NCI-H1048 (cell line): ENCODE data around the gene GPLD1.
"Not testable (repeated sequence)": the region's sequence is repeated elsewhere in the genome, so short reads cannot be mapped to it uniquely, and the experiment has no call there.

Experiments
- DNase-seq: peaks from one replicate; lab custom pipeline; 2025; lab: John Stamatoyannopoulos, UW

Gene GPLD1

DNA sequence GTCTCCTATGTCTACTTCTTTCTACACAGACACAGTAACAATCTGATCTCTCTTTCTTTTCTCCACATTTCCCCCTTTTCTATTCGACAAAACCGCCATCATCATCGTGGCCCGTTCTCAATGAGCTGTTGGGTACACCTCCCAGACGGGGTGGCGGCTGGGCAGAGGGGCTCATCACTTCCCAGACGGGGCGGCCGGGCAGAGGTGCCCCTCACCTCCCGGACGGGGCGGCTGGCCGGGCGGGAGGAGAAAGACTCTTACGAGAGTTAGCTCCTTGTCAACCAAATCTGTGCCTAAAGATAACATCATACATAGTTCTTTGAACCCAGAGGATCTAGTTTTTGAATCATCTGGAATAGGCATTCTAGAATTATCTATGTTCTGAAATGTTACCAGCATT lies 74.8 kb downstream of the GPLD1 start:
- DNase-seq: not testable (repeated sequence)

- DNase-seq: no peak
Measured at GRCh38 chr6:24412294-24412693, 77.1 kb downstream of the GPLD1 start.

DNA sequence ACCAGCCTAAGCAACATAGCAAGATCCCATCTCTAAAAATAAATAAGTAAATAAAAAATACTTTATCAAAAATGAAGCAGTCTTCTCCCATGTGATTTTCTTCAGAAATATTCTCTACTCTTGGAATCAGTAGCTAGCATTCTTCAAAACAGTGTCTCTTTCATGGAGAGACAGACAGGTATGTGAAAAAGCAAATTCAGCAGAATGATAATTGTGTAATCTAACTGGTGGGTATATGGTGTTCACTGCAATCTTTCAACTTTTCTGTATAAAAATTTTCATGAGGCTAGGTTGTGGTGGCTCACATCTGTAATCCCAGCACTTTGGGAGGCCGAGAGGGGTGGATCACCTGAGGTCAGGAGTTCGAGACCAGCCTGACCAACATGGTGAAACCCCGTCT lies 78.8 kb downstream of the GPLD1 start:
- DNase-seq: no peak

GRCh38 chr6:24408719-24409410 lies 80.5 kb downstream of the GPLD1 start:
- DNase-seq: no peak

- DNase-seq: no peak
Measured at GRCh38 chr6:24405262-24405661, 84.1 kb downstream of the GPLD1 start.

DNA sequence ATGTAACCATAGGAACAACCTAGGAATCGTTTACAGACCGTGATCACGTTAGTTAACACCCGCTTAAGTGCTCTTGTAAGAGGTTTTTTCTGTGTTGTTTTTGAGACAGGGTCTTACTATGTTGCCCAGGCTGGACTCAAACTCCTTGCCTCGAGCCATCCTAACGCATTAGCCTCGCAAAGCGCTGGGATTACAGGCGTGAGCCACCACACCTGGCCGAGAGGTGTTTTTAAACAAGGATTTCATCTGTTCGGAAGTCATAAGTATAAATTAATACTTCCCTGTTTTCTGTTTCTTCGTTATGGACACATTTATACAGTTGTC lies 85.9 kb downstream of the GPLD1 start:
- DNase-seq: no peak

- DNase-seq: peak; percentile 75
Measured at GRCh38 chr6:24402697-24403500, 86.5 kb downstream of the GPLD1 start, which contains the start of gene MRS2. Gene MRS2, plus strand, starts transcription at chr6:24402936. Its CDS starts 111 bp downstream, at chr6:24403047.

- no peak for DNase-seq
Measured at GRCh38 chr6:24401458-24401857, 87.9 kb downstream of the GPLD1 start.

GRCh38 chr6:24400045-24401039 lies 89.0 kb downstream of the GPLD1 start:
- DNase-seq: not testable (repeated sequence)

GRCh38 chr6:24397631-24398030 lies 91.7 kb downstream of the GPLD1 start:
- no peak for DNase-seq

GRCh38 chr6:24396824-24397223 lies 92.6 kb downstream of the GPLD1 start:
- no peak for DNase-seq

DNA sequence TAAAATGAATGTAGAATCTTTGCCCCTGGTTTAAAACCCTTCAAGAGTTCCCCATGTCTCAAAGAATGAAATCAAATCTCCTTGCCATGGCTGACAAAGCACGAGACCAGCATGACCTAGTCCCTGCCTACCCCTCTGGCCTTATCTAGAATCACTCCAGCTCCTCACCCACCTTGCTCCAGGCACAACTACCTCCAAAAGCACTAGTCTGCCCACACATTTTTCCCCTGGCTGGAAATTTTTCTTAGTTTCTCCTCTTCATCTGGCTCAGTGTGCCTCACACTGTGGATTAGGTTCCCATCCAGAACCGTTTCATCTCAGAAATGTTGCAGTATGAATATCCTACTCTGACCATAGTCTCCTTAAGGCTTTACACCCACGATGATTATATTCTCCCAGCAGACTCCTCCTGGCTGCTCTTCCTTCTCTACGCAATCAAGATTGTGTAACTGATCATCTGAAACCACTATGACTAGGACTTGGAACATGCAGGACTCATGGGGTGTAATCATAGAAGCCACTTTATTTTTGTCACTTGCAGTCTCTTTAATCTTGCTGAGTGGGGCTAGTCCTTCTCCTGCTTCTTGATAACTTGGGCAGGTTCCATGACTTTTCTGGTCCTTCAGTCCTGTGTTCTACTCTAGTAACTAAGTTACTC lies 94.5 kb downstream of the GPLD1 start:
- no peak for DNase-seq

DNA sequence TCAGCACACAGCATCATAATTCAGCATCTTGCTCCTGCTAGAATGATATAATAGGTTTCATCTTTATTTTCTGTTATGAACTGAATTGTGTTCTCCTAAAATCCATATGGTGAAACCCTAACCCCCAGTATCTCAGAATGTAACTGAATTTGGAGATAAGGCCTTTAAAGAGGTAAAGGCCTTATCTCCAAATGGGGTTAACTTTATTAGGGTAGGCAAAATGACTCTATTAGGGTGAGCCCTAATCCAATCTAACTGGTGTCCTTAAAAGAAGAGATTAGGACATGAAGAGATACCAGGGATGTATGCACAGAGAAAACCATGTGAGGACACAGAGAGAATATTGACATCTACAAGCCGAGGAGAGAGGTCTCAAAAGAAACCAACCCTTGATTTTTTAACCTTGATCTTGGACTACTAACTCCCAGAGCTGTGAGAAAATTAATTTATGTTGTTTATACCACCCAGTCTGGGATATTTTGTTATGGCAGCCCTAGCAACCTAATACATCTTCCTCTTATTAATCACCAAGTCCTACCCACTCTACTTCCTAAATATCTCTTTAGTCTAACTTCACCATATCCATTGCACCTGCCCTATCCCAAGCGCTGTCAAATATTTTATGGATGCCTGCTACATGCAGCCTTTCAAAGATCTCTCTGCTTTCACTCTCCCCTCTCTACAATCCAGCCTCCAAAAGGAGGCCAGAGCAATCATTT lies 95.2 kb downstream of the GPLD1 start:
- DNase-seq: no peak

DNA sequence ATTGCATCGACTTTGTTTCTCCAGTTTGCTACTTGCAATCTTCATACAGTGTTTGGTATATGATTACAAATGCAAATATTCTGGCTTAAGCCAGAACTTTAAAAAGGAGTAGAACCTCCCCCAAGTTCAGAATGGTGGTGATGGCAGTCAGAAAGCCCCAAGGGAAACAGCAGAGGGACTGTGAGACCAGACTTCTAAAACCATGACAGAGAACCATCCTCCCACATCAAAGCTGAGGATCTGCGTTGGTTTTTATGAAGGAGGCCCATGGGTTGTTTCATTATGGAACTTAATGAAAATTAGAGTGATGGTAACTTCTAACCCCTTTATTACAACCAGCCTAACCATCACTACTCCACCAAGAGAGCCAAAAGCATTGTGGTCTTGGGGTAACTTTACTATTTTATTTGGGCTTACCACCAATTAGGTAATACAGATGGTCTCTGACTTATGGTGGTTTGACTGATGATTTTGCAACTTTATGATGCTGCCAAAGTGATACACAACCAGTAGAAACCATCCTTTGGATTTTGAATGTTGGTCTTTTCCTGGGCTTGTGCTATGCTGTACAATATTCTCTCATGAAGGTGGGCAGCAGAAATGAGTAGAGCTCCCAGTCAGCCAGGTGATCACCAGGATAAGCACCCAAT lies 97.5 kb downstream of the GPLD1 start:
- DNase-seq: no peak

DNA sequence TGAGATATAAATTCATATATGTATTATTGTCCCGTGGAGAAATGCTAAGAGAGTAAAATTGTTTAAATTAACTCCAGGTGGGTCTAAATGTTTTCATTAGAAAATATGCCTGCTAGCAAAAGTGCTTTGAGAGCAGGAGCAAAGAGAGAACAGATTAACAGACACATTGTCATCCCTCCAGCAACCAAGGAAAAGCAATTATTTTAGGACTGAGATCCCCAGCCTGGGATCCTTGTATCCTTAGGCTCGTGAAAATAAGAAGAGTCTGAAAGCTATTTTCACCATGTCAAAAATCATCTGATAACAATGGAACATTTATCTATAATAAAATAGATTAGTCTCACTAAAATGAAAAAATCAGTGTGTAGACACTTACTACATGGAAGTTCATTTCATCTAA lies 98.2 kb downstream of the GPLD1 start:
- DNase-seq: no peak

GRCh38 chr6:24387818-24388217 lies 101.6 kb downstream of the GPLD1 start:
- no peak for DNase-seq

DNA sequence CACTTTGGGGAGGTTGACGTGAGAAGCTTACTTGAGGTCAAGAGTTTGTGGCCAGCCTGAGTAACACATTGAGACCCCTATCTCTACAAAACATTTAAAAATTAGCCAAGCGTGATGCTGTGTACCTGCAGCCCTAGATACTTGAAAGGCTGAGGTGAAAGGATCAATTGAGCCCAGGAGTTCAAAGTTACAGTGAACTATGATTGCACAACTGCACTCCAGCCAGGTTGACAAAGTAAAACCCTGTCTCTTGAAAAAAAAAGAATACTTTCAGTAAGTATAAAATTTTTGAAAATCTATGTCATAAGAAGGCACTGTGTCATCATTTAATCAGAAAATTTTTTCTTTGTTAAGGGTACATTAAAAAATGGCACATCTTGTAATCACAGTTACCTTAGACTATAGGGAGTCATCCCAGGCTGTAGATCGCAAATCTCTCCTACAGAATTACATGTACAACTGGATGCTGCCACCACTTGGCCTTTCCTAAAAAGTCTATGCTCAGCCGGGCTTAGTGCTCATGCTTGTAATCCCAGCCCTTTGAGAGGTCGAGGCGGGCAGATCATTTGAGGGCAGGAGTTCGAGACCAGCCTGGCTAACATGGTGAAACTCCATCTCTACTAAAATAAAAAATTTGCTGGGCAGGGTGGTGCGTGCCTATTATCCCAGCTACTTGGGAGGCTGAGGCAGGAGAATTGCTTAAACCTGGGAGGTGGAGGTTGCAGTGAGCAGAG lies 103.7 kb downstream of the GPLD1 start:
- no peak for DNase-seq

DNA sequence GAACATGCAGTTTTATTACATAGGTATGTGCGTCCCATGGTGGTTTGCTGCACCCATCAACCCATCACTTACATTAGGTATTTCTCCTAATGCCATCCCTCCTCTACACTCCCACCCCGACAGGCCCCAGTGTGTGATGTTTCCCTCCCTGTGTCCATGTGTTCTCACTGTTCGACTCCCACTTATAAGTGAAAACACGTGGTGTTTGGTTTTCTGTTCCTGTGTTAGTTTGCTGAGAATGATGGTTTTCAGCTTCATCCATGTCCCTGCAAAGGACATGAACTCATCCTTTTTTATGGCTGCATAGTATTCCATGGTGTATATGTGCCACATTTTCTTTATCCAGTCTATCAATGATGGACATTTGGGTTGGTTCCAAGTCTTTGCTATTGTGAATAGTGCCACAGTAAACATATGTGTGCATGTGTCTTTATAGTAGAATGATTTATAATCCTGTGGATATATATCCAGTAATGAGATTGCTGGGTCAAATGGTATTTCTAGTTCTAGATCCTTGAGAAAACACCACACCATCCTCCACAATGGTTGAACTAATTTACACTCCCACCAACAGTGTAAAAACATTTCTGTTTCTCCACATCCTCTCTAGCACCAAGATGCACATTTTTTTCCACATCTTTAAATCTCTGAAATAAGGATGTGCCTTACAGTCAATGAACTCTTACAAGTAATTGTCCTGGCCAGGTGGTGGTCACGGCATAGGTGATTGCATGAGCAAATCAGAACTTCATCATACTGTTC lies 104.8 kb downstream of the GPLD1 start:
- DNase-seq: not testable (repeated sequence)

DNA sequence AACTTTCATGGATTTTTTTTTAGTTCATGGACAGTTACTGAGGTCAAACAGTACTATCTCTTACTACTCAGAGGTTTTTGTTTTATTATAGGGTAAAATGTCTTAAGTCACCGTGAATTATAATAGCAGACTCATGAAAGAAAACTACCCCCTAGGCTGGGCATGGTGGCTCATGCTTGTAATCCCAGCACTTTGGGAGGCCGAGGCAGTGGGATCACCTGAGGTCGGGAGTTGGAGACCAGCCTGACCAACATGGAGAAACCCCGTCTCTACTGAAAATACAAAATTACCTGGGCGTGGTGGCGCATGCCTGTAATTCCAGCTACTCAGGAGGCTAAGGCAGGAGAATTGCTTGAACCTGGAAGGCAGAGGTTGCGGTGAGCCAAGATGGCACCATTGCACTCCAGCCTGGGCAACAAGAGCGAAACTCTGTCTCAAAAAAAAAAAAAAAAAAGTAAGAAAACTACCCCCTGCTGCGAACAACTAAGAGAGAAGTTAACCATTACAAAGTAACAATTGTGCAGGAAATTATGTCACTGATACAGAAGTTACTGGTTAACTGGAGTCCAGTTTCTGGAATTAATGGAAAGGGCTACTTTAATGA lies 106.4 kb downstream of the GPLD1 start:
- DNase-seq: not testable (repeated sequence)
